Measurements from ENCODE around the gene UGT1A6.

DNA sequence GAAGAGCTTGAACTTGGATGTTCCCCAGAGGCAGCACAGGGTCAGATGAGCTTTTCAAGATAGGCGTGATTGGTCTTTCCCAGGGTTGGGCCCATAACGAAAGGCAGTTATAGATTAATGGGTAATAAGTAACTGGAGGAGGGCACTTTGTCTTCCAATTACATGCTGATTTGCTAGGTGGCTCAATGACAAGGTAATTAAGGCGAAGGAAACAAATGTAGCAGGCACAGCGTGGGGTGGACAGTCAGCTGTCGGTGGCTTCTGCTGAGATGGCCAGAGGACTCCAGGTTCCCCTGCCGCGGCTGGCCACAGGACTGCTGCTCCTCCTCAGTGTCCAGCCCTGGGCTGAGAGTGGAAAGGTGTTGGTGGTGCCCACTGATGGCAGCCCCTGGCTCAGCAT is 25.9 kb downstream of the UGT1A6 start, which contains the start of gene UGT1A4:
- TF ChIP-seq EZH2 (optimal IDR thresholded peaks at IDR 0.05; ENCODE audit: low read depth, low read length): no peak
- TF ChIP-seq, protein P1, sequence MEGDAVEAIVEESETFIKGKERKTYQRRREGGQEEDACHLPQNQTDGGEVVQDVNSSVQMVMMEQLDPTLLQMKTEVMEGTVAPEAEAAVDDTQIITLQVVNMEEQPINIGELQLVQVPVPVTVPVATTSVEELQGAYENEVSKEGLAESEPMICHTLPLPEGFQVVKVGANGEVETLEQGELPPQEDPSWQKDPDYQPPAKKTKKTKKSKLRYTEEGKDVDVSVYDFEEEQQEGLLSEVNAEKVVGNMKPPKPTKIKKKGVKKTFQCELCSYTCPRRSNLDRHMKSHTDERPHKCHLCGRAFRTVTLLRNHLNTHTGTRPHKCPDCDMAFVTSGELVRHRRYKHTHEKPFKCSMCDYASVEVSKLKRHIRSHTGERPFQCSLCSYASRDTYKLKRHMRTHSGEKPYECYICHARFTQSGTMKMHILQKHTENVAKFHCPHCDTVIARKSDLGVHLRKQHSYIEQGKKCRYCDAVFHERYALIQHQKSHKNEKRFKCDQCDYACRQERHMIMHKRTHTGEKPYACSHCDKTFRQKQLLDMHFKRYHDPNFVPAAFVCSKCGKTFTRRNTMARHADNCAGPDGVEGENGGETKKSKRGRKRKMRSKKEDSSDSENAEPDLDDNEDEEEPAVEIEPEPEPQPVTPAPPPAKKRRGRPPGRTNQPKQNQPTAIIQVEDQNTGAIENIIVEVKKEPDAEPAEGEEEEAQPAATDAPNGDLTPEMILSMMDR (IDR thresholded peaks at IDR 0.05; ENCODE audit: low read length): no peak
- TF ChIP-seq EZH2phosphoT487 (IDR thresholded peaks at IDR 0.05; ENCODE audit: low read length): no peak

Measured in MM.1S (cell line).